ENCODE data around the gene KCTD2.

DNA sequence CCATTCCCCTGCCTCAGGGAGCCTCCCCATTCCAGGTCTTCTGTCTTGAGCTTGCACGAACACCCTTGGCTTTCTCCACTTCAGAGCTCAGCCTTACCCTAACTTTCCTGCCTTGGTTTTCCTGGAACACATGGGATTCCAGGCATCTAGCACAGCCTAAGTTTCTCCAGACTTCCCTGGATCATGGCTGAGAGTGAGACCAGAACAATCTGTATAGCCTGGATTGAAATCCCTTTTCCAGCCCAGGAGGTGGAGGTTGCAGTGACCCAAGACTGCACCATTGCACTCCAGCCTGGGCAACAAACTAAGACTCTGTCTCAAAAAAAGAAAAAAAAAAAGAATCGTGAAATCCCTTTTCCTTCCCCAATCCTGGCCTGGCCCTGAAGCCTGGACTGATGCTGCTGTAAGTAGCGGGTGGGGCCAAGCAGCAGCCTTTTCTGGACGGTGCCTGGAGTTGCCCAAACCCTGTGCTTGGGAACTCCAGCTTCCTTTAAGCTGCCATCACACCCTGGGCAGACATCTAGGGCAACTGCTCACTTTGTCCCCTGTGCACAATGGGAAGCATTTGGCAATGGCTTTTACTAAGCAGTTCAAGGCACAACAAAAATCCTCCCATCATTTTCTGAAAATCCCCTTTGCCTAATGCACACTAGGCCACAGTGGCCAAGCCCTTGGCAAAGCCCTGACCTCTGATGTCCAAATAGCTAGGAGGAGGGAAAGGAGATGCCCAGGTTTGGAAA, 28.7 kb downstream of the KCTD2 start:
- TF ChIP-seq, protein P1, sequence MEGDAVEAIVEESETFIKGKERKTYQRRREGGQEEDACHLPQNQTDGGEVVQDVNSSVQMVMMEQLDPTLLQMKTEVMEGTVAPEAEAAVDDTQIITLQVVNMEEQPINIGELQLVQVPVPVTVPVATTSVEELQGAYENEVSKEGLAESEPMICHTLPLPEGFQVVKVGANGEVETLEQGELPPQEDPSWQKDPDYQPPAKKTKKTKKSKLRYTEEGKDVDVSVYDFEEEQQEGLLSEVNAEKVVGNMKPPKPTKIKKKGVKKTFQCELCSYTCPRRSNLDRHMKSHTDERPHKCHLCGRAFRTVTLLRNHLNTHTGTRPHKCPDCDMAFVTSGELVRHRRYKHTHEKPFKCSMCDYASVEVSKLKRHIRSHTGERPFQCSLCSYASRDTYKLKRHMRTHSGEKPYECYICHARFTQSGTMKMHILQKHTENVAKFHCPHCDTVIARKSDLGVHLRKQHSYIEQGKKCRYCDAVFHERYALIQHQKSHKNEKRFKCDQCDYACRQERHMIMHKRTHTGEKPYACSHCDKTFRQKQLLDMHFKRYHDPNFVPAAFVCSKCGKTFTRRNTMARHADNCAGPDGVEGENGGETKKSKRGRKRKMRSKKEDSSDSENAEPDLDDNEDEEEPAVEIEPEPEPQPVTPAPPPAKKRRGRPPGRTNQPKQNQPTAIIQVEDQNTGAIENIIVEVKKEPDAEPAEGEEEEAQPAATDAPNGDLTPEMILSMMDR (IDR thresholded peaks at IDR 0.05; ENCODE audit: insufficient read depth, low read length), result no peak
- TF ChIP-seq POLR2AphosphoS5 (IDR thresholded peaks at IDR 0.05; ENCODE audit: low read depth) (no peak), GABPA (IDR thresholded peaks at IDR 0.05; ENCODE audit: low read depth) (no peak)
